OCI-LY1 (cell line): Measurements from ENCODE around the gene NISCH.

Source experiments
- EZH2 ChIP-seq: fragments of 200-600 bp; sonication (generic), shearing (Covaris generic); IDR thresholded peaks from 2 replicates; pipeline ENCODE4 v1.8.0; 2017; ENCODE audit warnings: borderline replicate concordance, mixed run types, mild to moderate bottlenecking, antibody characterized with exemption, low read length, moderate library complexity, mixed read lengths
- TF ChIP-seq, protein P1 (sequence below): fragments of 200-600 bp; sonication (generic), shearing (Covaris generic); IDR thresholded peaks from 2 replicates; pipeline ENCODE4 v1.5.1; 2017; ENCODE audit warnings: mild to moderate bottlenecking, antibody characterized with exemption, low read length, moderate library complexity, mixed read lengths

DNA sequence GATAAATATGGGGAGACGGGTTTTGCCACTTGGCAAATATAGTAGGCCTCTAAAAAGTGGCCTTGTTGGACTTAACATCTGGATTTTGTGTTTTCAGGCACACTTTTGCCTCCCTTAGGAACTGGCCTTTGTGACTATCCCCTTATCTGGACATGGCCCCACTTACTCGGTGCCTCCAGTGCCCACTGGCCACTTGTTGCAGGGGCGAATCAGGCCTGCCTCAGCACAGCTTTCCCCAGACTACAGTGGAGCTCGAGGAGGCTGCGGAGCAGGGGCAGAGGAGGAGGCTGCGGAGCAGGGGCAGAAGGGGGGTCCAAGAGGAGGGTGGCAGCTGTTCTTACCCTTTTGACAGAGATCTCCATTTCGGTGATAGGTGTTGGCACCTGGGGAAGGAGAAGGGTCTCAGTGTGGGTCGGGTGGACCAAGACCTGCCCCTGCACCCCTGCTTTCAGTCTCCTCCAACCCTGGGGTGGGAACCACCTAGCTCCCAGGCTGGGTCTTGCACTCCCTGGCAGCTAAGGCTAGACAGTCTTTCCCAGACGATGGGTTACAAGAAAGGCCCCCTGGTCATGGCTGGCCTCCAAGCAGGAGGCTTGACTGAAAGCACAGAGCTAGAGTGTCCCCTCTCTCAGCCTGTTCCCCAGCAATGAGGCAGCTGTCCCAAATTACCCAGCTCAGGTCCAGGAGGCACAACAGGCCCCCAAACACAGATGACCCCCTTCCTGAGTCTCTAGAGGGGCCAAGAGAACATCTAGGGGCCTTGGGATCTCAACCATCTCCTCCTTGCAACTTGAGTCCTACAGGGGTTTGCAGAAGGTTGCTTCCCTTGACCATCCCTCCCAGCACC is 16.6 kb upstream of the NISCH start:
- TF ChIP-seq, protein P1, sequence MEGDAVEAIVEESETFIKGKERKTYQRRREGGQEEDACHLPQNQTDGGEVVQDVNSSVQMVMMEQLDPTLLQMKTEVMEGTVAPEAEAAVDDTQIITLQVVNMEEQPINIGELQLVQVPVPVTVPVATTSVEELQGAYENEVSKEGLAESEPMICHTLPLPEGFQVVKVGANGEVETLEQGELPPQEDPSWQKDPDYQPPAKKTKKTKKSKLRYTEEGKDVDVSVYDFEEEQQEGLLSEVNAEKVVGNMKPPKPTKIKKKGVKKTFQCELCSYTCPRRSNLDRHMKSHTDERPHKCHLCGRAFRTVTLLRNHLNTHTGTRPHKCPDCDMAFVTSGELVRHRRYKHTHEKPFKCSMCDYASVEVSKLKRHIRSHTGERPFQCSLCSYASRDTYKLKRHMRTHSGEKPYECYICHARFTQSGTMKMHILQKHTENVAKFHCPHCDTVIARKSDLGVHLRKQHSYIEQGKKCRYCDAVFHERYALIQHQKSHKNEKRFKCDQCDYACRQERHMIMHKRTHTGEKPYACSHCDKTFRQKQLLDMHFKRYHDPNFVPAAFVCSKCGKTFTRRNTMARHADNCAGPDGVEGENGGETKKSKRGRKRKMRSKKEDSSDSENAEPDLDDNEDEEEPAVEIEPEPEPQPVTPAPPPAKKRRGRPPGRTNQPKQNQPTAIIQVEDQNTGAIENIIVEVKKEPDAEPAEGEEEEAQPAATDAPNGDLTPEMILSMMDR: no peak
- TF ChIP-seq EZH2: no peak
